Fibroblast of lung (primary cell): Measurements from ENCODE around the gene SORCS2. TPM values are rescaled to one million over a fixed set of nuclear protein-coding genes. Genes with fewer than 3 reads are reported as not detected.
A peak's percentile ranks its signal among the peaks of the same experiment; 100 is the strongest.

Source experiments
- DNase-seq, 2 donors: peaks; one replicate each; pipeline versions ENCODE4 v3.0.0 to v3.0.0-alpha.2; 2010; ENCODE audit warnings: low read depth in 2 of 2
- H2AFZ ChIP-seq: 2 replicates; pipeline ENCODE4 v1.5.1; 2012; ENCODE audit warnings: low read length, control low read depth, inconsistent platforms
- H3K27ac ChIP-seq: 2 replicates; pipeline ENCODE4 v1.5.1; 2011; ENCODE audit warnings: low read length, control low read depth; ENCODE audit not compliant: insufficient read depth
- H3K27me3 ChIP-seq: 2 replicates; pipeline ENCODE4 v1.5.1; 2011; ENCODE audit warnings: mild to moderate bottlenecking, low read length; ENCODE audit not compliant: control insufficient read depth, insufficient read depth
- H3K36me3 ChIP-seq: 2 replicates; pipeline ENCODE4 v1.5.1; 2011; ENCODE audit warnings: low read length; ENCODE audit not compliant: control insufficient read depth, insufficient read depth
- H3K4me1 ChIP-seq: 2 replicates; pipeline ENCODE4 v1.5.1; 2011; ENCODE audit warnings: low read length; ENCODE audit not compliant: control insufficient read depth, insufficient read depth; ENCODE audit errors: extremely low read depth
- H3K4me2 ChIP-seq: 2 replicates; pipeline ENCODE4 v1.5.1; 2011; ENCODE audit warnings: low read length, control low read depth; ENCODE audit not compliant: insufficient read depth; ENCODE audit errors: extremely low read depth
- H3K4me3 ChIP-seq, 4 experiments: fragments of 200-600 bp in 1 of 4; sonication (generic) in 1 of 4; replicated peaks in 1 of 4; 2 replicates each; pipeline ENCODE4 v1.5.1; 2011 to 2016; ENCODE audit warnings: low read length in 4 of 4, low read depth in 3 of 4, mild to moderate bottlenecking in 3 of 4, control low read depth in 2 of 4, inconsistent platforms in 1 of 4, mixed read lengths in 1 of 4; ENCODE audit not compliant: insufficient read depth in 1 of 4; ENCODE audit errors: control extremely low read depth in 1 of 4
- H3K79me2 ChIP-seq: 2 replicates; pipeline ENCODE4 v1.5.1; 2012; ENCODE audit warnings: mild to moderate bottlenecking, low read length, inconsistent platforms; ENCODE audit not compliant: control insufficient read depth, insufficient read depth
- H3K9ac ChIP-seq: 2 replicates; pipeline ENCODE4 v1.5.1; 2011; ENCODE audit warnings: mild to moderate bottlenecking, low read length, control low read depth; ENCODE audit not compliant: insufficient read depth
- H3K9me3 ChIP-seq: 2 replicates; pipeline ENCODE4 v1.5.1; 2012; ENCODE audit warnings: low read depth, low read length; ENCODE audit not compliant: control insufficient read depth, insufficient read depth
- H4K20me1 ChIP-seq: 2 replicates; pipeline ENCODE4 v1.5.1; 2011; ENCODE audit warnings: low read length; ENCODE audit not compliant: control insufficient read depth, insufficient read depth; ENCODE audit errors: extremely low read depth
- EZH2 ChIP-seq: IDR thresholded peaks from 2 replicates; pipeline ENCODE4 v1.5.1; 2012; ENCODE audit warnings: low read length, control low read depth, mild to moderate bottlenecking; ENCODE audit errors: missing control alignments
- polyA plus RNA-seq, 2 donors: library from polyadenylated mRNA; depleted of rRNA in 1 of 2; stranded (reverse) in 1 of 2; unstranded in 1 of 2; fragments of >200 nt; gene quantifications; 2 replicates each; pipeline ENCODE4 v1.2.1, GENCODE V29; 2011 to 2012; ENCODE audit warnings: missing spikeins in 1 of 2
- total RNA-seq: library from RNA; depleted of rRNA; stranded (reverse); fragments of >200 nt; gene quantifications from 2 replicates; pipeline ENCODE4 v1.2.1, GENCODE V29; 2014
- TF ChIP-seq, protein P1 (sequence below), 2 donors: IDR thresholded peaks in 1 of 2; conservative IDR thresholded peaks in 1 of 2; 1 replicate in 1 of 2; 2 replicates in 1 of 2; pipeline ENCODE4 v1.5.1; 2011 to 2012; ENCODE audit warnings: low read length in 2 of 2, control low read depth in 1 of 2, inconsistent platforms in 1 of 2, low read depth in 1 of 2, mild to moderate bottlenecking in 1 of 2

SORCS2 gene
- total and polyA plus RNA-seq, 2 donors (not counting 1 experiment from before 2014, with no cell fraction given), result 0.17 to 0.41 TPM

DNA sequence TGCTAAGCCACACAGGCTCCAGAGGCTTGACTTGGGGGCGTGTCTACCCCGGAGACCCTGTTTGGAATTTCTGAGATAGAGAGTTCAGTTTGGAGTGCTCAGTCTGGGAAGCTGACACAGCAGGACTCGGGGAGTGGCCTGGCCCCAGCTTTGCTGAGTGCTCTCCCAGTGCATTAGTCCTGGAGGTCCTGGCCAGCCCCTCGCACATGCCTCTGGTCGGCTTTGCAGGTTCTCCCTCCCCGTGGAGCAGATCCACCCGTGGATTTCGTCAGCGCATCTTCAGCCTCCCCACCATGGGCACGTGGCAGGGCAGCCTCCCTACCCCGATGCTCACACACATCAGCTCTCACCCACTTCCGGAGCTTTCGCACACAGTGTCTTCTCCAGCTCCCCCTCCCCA is 177.2 kb downstream of the SORCS2 start:
- no peak for DNase-seq

DNA sequence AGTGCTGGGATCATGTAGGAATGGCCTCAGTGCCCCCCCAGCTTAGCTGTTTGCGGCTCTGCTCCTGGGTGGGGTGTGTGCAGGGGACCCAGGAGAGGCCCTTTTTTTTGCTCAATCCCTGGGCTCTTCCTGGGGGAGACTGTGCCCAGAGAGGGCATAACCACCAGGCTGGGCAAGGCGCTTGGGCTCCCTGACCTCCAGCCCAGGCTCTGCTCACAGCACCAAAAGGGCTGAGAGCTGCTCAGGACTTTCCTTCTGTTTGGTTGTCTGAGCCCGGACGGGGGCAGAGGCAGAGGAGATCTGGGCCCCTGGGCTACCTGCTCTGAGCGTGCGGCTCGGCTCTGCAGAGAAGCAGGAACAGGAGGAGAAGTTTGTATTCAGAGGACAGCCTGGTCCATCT is 177.7 kb downstream of the SORCS2 start:
- Histone ChIP-seq H3K9me3 (no peaks in the 10 kb centered on the region), H3K4me3 (no peak overlapping the region), H3K9ac (no peak overlapping the region), H3K4me1 (no peaks in the 10 kb centered on the region), H2AFZ (no peak overlapping the region), H3K27me3 (peaks cover 22% of the 10 kb centered on the region), H3K27ac (no peak overlapping the region), H3K4me2 (no peak overlapping the region), H3K36me3 (no peaks in the 10 kb centered on the region), H3K79me2 (no peaks in the 10 kb centered on the region), H4K20me1 (no peaks in the 10 kb centered on the region)
- no peak for TF ChIP-seq EZH2
- TF ChIP-seq, protein P1, sequence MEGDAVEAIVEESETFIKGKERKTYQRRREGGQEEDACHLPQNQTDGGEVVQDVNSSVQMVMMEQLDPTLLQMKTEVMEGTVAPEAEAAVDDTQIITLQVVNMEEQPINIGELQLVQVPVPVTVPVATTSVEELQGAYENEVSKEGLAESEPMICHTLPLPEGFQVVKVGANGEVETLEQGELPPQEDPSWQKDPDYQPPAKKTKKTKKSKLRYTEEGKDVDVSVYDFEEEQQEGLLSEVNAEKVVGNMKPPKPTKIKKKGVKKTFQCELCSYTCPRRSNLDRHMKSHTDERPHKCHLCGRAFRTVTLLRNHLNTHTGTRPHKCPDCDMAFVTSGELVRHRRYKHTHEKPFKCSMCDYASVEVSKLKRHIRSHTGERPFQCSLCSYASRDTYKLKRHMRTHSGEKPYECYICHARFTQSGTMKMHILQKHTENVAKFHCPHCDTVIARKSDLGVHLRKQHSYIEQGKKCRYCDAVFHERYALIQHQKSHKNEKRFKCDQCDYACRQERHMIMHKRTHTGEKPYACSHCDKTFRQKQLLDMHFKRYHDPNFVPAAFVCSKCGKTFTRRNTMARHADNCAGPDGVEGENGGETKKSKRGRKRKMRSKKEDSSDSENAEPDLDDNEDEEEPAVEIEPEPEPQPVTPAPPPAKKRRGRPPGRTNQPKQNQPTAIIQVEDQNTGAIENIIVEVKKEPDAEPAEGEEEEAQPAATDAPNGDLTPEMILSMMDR (conservative IDR thresholded peaks at IDR 0.05 in 1 of 2, IDR thresholded peaks at IDR 0.05 in 1 of 2; ENCODE audit: low read depth in 1 of 2, low read length in 2 of 2), result no peak
- DNase-seq, result no peak

More for the DNA sequence above, 177.2 kb downstream of the SORCS2 start:
- Histone ChIP-seq H3K9me3 (no peaks in the 10 kb centered on the region), H3K36me3 (no peaks in the 10 kb centered on the region), H3K4me3 (no peak overlapping the region), H3K4me1 (no peaks in the 10 kb centered on the region), H3K4me2 (no peak overlapping the region), H3K79me2 (no peaks in the 10 kb centered on the region), H3K27me3 (peaks cover 24% of the 10 kb centered on the region), H4K20me1 (no peaks in the 10 kb centered on the region), H2AFZ (no peak overlapping the region), H3K9ac (no peak overlapping the region), H3K27ac (no peak overlapping the region)
- TF ChIP-seq EZH2, result no peak
- TF ChIP-seq, protein P1 (conservative IDR thresholded peaks at IDR 0.05 in 1 of 2, IDR thresholded peaks at IDR 0.05 in 1 of 2; ENCODE audit: low read depth in 1 of 2, low read length in 2 of 2), result no peak

DNA sequence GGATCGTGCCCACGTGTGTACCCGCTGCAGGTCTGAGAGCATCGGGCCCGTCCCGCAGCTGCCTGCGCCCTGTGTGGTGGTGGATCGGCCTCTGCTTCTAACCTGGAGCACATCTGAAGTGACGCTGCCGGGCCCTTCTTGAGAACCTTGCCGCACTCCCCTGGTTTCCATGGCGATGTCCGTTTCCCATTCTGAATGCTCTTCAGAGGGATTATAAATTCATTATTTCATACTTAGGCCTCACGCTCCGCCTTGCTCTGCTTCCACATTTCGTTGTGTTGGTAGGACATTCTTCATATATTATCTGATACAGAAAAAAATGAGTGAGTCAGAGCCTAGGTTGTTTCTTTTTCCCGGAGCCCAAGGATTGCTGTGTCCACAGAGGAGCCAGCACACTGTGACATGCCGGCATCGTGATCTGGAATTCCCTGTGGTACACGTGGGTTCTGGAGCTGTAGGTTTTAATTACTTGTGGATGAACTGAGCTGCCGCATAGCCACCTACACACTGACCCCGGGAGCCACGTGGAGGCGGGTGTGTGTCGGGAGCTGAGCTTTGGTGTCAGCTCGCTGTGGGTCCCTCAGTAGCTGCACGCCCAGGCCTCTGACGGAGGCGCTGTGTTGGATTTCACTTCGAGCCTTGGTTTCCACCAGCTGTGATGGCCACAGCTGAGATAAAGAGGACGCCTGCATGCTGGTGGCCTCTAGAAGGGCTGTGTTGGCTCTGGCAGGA is 179.0 kb downstream of the SORCS2 start:
- no peaks in the 10 kb centered on the region for H3K79me2 ChIP-seq
- DNase-seq, result peak in 1 of 2 donors; percentile 97
- H3K9me3 ChIP-seq, result no peaks in the 10 kb centered on the region
- H3K9ac ChIP-seq, result no peak overlapping the region
- no peaks in the 10 kb centered on the region for H3K4me1 ChIP-seq
- H3K27me3 ChIP-seq, result peaks cover 18% of the 10 kb centered on the region
- no peak overlapping the region for H3K4me3 ChIP-seq
- no peak overlapping the region for H2AFZ ChIP-seq
- TF ChIP-seq, protein P1 (conservative IDR thresholded peaks at IDR 0.05 in 1 of 2, IDR thresholded peaks at IDR 0.05 in 1 of 2; ENCODE audit: low read depth in 1 of 2, low read length in 2 of 2), result no peak
- TF ChIP-seq EZH2, result no peak
- H4K20me1 ChIP-seq, result no peaks in the 10 kb centered on the region
- H3K36me3 ChIP-seq, result no peaks in the 10 kb centered on the region
- H3K27ac ChIP-seq, result no peak overlapping the region
- no peak overlapping the region for H3K4me2 ChIP-seq
